Measurements from ENCODE around the gene TTC16.

The TTC16 gene

GRCh38 chr9:127715470-127716337 lies at the start of gene TTC16, which contains the start of gene PTRH1:
TTC16 (plus strand) TSS chr9:127716079; CDS start chr9:127716146, 67 bp downstream.
PTRH1 (minus strand) TSS chr9:127715663; CDS start chr9:127715639, 24 bp downstream.
- DNase-seq (ENCODE audit: low read depth, low spot score), result peak; percentile 81

- DNase-seq (ENCODE audit: low read depth, low spot score), result no peak
These were observed 48.6 kb upstream of the TTC16 start for GRCh38 chr9:127667127-127667844.

- no peak for DNase-seq (ENCODE audit: low read depth, low spot score)
These were observed 48.0 kb upstream of the TTC16 start for GRCh38 chr9:127667906-127668305.

- DNase-seq (ENCODE audit: low read depth, low spot score), result no peak
These were observed 42.6 kb upstream of the TTC16 start for GRCh38 chr9:127673234-127673633.

- DNase-seq (ENCODE audit: low read depth, low spot score), result no peak
These were observed 39.2 kb upstream of the TTC16 start for GRCh38 chr9:127676638-127677037.

- DNase-seq (ENCODE audit: low read depth, low spot score), result no peak
These were observed 36.4 kb upstream of the TTC16 start for GRCh38 chr9:127679506-127679905.

- DNase-seq (ENCODE audit: low read depth, low spot score), result no peak
These were observed 35.7 kb upstream of the TTC16 start for GRCh38 chr9:127680226-127680625.

GRCh38 chr9:127680846-127681245 lies 35.0 kb upstream of the TTC16 start:
- no peak for DNase-seq (ENCODE audit: low read depth, low spot score)

- no peak for DNase-seq (ENCODE audit: low read depth, low spot score)
These were observed 33.3 kb upstream of the TTC16 start for GRCh38 chr9:127682351-127683136.

- DNase-seq (ENCODE audit: low read depth, low spot score), result no peak
These were observed 32.2 kb upstream of the TTC16 start for GRCh38 chr9:127683723-127684122.

- no peak for DNase-seq (ENCODE audit: low read depth, low spot score)
These were observed 31.3 kb upstream of the TTC16 start for GRCh38 chr9:127684576-127684975.

- no peak for DNase-seq (ENCODE audit: low read depth, low spot score)
These were observed 29.2 kb upstream of the TTC16 start for GRCh38 chr9:127686461-127687393.

GRCh38 chr9:127689329-127690000 lies 26.4 kb upstream of the TTC16 start:
- no peak for DNase-seq (ENCODE audit: low read depth, low spot score)

GRCh38 chr9:127690735-127691134 lies 25.1 kb upstream of the TTC16 start:
- no peak for DNase-seq (ENCODE audit: low read depth, low spot score)

- no peak for DNase-seq (ENCODE audit: low read depth, low spot score)
These were observed 23.8 kb upstream of the TTC16 start for GRCh38 chr9:127692071-127692470.

- DNase-seq (ENCODE audit: low read depth, low spot score), result no peak
These were observed 22.7 kb upstream of the TTC16 start for GRCh38 chr9:127693143-127693542.

- no peak for DNase-seq (ENCODE audit: low read depth, low spot score)
These were observed 22.2 kb upstream of the TTC16 start for GRCh38 chr9:127693697-127694096.

- no peak for DNase-seq (ENCODE audit: low read depth, low spot score)
These were observed 20.8 kb upstream of the TTC16 start for GRCh38 chr9:127694890-127695720.

- DNase-seq (ENCODE audit: low read depth, low spot score), result no peak
These were observed 18.3 kb upstream of the TTC16 start for GRCh38 chr9:127697575-127697974.
